Type B pancreatic cell (in vitro differentiated cells): Measurements from ENCODE around the gene SHROOM3. TPM values are rescaled to one million over a fixed set of nuclear protein-coding genes. Genes with fewer than 3 reads are reported as not detected.

Source experiments
- DNase-seq: peaks from one replicate; pipeline ENCODE4 v3.0.0; 2021; ENCODE audit warnings: mixed read lengths; ENCODE audit not compliant: unreplicated experiment; ENCODE audit errors: extremely low spot score
- H3K27ac Mint-ChIP-seq: 2 replicates; pipeline ENCODE4 v1.8.0; 2021; ENCODE audit warnings: mild to moderate bottlenecking, mixed read lengths
- H3K27me3 Mint-ChIP-seq: 2 replicates; pipeline ENCODE4 v1.8.0; 2021; ENCODE audit warnings: mixed read lengths
- H3K36me3 Mint-ChIP-seq: 2 replicates; pipeline ENCODE4 v1.8.0; 2021; ENCODE audit warnings: mixed read lengths
- H3K4me1 Mint-ChIP-seq: one replicate; pipeline ENCODE4 v1.8.0; 2021; ENCODE audit warnings: mixed read lengths; ENCODE audit not compliant: unreplicated experiment
- H3K4me3 Mint-ChIP-seq: 2 replicates; pipeline ENCODE4 v1.8.0; 2021; ENCODE audit warnings: mild to moderate bottlenecking, mixed read lengths
- H3K9me3 Mint-ChIP-seq: 2 replicates; pipeline ENCODE4 v1.8.0; 2021; ENCODE audit warnings: mixed read lengths
- CTCF ChIP-seq: fragments of 200-600 bp; sonication (generic); conservative IDR thresholded peaks from 2 replicates; pipeline ENCODE4 v1.5.0; 2021; ENCODE audit warnings: antibody characterized with exemption, mild to moderate bottlenecking
- total RNA-seq: library from RNA; stranded (reverse); gene quantifications from 2 replicates; pipeline ENCODE4 v1.2.1, GENCODE V29; 2021; ENCODE audit warnings: low replicate concordance

SHROOM3 gene
- total RNA-seq, 1 donor from 2014 or later = 38.6 TPM

DNA sequence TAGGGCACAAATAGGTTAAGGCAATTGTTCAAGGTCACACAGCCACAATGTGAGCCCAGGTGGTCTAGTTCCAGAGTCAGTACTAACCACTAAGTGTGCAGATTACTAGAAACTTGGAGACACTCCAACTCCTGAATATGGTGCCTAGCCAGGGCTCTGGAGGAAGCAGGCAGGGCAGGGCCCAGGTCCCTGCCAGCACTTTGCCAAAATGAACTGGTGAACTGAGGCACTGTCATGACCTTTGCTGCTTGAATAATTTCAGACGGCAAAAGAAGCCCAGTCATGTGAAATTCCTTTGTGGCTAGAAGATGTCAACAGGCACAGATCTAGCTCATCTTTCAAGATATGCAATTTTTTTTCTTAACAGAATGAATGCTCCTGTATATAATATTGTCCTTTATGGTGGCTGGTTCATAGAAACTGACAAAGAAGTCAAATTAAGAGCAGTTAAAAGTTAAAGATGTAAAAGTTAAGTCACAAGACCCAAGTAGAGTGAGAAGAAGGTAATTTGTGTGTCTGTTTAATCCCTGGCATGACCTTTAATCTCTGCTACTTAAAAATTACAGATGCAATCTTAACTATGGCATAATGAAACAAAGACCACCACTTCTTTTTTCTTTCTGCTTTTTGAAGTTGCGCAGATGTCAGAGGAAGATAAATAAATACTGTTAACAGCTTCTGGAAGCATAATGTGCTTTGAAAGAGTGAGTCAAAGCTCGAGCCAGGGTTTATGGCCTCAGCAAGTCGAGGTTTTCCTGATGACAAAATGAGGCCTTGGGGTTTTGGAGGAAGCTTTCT, 54.1 kb downstream of the SHROOM3 start:
- peaks cover 13% of the 10 kb centered on the region for H3K9me3 Mint-ChIP-seq
- DNase-seq = no peak
- TF ChIP-seq CTCF = no peak
- H3K27ac Mint-ChIP-seq = no peak overlapping the region
- no peak overlapping the region for H3K4me3 Mint-ChIP-seq
- no peaks in the 10 kb centered on the region for H3K36me3 Mint-ChIP-seq
- no peaks in the 10 kb centered on the region for H3K27me3 Mint-ChIP-seq
- peaks cover 27% of the 10 kb centered on the region for H3K4me1 Mint-ChIP-seq

GRCh38 chr4:76489686-76490161, 54.7 kb downstream of the SHROOM3 start:
- H3K4me1 Mint-ChIP-seq = peaks cover 27% of the 10 kb centered on the region
- TF ChIP-seq CTCF = no peak
- H3K9me3 Mint-ChIP-seq = peaks cover 13% of the 10 kb centered on the region
- H3K27me3 Mint-ChIP-seq = no peaks in the 10 kb centered on the region
- no peak overlapping the region for H3K4me3 Mint-ChIP-seq
- no peak overlapping the region for H3K27ac Mint-ChIP-seq
- H3K36me3 Mint-ChIP-seq = no peaks in the 10 kb centered on the region
- no peak for DNase-seq

DNA sequence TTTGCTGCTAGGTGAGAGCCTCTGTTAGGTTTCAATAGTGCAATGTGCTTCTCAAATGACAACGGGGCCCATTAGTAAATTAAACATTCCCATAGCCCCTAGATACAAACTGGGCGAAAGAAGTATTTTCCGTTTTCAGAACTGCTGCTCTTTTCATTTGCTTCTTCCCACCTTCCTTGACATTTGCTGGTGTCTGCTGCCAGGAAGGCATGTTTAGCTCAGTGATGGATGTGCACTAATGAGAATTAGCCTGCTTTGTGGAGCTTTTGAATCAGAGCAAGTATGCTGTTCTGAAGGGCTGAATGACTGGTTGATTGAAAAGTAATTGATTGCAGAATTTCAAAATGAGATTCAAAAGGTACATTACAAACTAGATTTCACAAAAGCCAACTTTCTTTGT, 57.0 kb downstream of the SHROOM3 start:
- TF ChIP-seq CTCF = no peak
- no peak for DNase-seq
- H3K4me1 Mint-ChIP-seq = peaks cover 22% of the 10 kb centered on the region
- H3K27me3 Mint-ChIP-seq = no peaks in the 10 kb centered on the region
- H3K27ac Mint-ChIP-seq = no peak overlapping the region
- H3K9me3 Mint-ChIP-seq = peaks cover 13% of the 10 kb centered on the region
- no peaks in the 10 kb centered on the region for H3K36me3 Mint-ChIP-seq
- no peak overlapping the region for H3K4me3 Mint-ChIP-seq

DNA sequence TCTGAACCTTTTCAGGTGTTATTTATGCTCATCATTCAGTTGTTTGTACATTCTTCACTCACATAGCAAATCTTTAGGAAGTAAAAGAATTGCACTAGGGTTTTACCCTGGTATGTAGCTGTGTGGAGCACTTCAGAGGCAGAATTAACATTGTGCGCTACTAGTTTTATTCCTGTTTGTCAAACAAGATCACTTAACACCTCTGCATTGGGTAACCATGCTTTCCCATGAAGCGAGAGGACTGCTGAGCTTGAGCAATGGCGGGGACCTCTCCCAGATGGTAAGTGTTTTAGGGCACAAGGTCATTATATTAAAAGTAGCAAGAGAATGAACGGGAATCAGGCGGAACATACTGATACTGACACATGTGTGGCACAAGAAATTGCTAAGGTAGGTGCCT, 59.2 kb downstream of the SHROOM3 start:
- H3K36me3 Mint-ChIP-seq = no peaks in the 10 kb centered on the region
- peaks cover 5% of the 10 kb centered on the region for H3K9me3 Mint-ChIP-seq
- no peak for TF ChIP-seq CTCF
- H3K4me1 Mint-ChIP-seq = peaks cover 29% of the 10 kb centered on the region
- H3K4me3 Mint-ChIP-seq = no peak overlapping the region
- no peaks in the 10 kb centered on the region for H3K27me3 Mint-ChIP-seq
- H3K27ac Mint-ChIP-seq = no peak overlapping the region
- no peak for DNase-seq

DNA sequence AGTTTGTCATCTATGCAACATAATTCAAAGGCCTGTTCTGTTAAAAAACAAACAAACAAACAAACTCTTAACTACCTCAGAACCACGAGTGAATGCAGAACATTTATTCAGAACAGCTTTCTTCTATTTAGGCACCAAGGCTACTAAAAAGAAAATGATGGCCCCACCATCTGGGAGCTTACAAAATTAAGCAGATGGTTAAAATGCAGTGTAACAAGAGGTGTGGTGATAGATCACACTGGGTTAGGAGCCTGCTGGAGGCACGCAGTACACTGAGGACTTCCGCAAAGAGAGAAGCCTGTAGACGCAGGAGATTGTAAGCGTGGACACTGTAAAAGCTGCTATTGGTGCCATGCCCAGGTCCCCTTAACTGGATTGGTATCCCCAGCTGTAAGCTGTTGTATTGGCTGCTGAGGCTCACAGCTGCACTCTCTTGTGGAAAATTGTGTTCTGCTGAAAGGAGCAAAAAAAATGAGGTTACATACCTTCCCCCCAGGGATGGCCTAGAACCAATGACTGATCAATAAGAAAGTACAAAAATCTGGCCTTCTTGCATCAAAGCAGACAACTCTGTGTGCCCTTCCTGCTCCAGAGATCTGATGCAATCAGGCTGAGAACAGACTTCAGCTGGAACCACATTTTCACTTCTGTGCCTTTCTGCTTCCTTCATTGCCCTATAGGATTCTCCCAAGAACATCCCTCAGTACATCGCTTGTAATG, 60.0 kb downstream of the SHROOM3 start:
- H3K27ac Mint-ChIP-seq = no peak overlapping the region
- H3K4me3 Mint-ChIP-seq = no peak overlapping the region
- H3K9me3 Mint-ChIP-seq = no peaks in the 10 kb centered on the region
- TF ChIP-seq CTCF = no peak
- no peak for DNase-seq
- H3K4me1 Mint-ChIP-seq = peaks cover 24% of the 10 kb centered on the region
- H3K27me3 Mint-ChIP-seq = no peaks in the 10 kb centered on the region
- no peaks in the 10 kb centered on the region for H3K36me3 Mint-ChIP-seq
